GM15510 (cell line): ENCODE results near the gene NPLOC4.

ENCODE experiments used
- POLR2A ChIP-seq: IDR thresholded peaks from 3 replicates; pipeline ENCODE4 v1.6.1; 2011; ENCODE audit warnings: borderline replicate concordance; ENCODE audit not compliant: insufficient read length; ENCODE audit errors: extremely low read depth

NPLOC4 gene

DNA sequence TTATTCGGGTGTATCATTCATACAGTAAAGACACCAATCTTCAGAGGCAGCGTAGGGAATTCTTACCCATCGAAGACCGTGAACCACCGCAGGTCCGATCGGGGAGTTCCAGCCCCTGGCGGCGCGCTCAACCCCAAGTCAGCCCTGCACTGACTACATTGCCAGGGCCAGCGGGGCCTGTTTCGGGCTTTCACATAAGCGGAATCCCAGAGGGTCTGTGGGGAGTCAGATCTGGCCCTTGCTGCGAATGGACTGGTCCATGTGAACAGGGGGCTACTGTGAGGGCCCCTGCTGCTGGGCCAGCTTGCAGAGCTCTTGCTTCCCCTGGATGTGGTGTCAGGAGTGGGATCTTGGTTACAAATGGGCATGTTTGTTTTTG, 11.8 kb upstream of the NPLOC4 start:
- no peak for TF ChIP-seq POLR2A

DNA sequence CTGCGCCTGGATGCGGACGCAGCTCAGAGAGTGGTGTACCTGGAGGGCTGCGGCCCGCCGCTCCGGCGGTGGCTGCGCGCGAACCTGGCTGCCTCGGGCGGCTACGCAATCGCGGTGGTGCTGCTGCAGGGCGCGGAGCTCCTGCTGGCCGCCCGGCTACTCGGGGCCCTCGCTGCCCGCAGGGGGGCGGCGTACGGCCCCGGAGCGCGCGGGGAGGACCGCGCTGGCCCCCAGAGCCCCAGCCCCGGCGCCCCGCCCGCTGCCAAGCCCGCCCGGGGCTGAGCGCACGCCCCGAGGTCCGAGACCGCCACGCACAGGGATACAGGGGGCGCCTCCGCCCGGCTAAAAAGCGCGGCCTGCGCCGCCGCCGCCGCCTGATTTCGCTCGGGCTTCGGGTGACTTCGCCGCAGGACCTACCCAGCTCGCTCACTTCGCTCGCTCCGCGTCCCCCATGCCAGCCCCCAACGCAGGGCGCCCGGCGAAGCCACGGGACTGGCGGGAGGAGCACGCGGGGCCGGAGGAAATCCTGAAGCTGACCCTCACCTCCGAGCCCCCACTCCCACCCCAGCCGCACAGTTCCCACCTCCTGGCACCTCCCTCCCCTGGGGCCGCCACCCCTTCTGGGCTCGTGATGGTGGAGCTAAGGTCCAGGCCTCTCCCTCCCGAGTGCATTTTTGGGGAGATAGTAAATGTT, 11.2 kb upstream of the NPLOC4 start:
- no peak for TF ChIP-seq POLR2A

GRCh38 chr17:81647640-81648012, 10.7 kb upstream of the NPLOC4 start:
- TF ChIP-seq POLR2A = no peak

GRCh38 chr17:81646869-81647600, 10.1 kb upstream of the NPLOC4 start:
- no peak for TF ChIP-seq POLR2A

DNA sequence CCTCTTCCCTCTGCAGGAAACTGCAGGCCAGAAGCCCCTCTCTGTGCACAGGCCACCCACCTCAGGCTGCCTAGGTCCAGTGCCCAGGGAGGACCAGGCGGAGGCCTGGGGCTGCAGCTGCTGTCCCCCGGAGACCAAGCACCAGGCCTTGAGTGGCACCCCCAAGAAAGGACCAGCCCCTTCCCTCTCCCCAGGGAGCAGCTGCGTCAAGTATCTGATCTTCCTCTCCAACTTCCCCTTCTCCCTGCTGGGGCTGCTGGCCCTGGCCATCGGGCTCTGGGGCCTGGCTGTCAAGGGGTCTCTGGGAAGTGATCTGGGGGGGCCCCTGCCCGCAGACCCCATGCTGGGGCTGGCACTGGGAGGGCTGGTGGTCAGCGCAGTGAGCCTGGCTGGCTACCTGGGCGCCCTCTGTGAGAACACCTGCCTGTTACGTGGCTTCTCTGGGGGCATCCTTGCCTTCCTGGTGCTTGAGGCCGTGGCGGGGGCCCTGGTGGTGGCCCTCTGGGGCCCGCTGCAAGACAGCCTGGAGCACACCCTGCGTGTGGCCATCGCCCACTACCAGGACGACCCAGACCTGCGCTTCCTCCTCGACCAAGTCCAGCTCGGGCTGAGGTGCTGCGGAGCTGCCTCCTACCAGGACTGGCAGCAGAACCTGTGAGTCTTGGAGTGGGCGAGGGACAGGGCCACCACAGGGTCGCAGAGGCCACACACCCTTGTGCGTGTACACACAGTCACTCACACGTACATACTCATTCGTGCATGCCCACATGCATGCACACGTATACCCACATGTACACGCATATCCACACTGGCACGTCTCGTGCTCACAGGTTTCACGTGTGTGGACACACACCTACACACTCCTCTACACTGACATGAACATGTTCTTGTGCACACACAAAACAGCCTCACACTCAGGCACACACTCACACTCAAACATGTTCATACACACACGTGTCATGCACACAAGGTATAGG, 8.4 kb upstream of the NPLOC4 start:
- no peak for TF ChIP-seq POLR2A

- no peak for TF ChIP-seq POLR2A
Measured at GRCh38 chr17:81644496-81644895, 7.6 kb upstream of the NPLOC4 start.

DNA sequence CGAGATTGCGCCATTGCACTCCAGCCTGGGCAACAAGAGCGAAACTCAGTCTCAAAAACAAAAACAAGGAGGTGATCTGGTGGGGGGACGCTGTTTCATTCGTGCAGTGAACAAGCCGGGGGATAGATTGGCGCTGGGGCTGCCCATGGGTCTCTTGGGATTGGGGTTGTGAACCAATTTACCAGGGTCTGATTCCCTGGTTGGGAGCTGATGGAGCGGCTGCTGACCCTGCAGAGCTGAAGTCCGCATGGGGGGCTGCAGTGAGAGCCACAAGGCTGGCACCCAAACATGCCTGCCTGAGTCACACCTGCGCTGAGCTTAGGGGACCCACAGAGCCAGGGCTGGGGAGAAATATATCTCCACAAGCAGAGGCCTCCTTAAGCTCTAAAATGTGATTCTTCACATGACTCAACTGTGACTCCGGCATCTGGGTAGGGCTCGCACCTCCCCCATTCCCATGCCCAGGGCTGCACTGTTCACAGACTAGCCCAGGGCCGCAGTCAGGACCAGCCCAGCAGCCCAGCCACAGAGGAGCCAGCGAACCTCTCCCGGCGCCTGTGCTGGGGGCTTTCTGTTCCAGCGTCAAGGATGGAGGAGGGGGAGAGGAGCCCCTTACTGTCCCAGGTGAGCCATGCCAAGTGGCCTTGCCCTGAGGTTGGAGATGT, 5.0 kb upstream of the NPLOC4 start:
- no peak for TF ChIP-seq POLR2A

- no peak for TF ChIP-seq POLR2A
Measured at GRCh38 chr17:81640011-81640410, 3.1 kb upstream of the NPLOC4 start.

- no peak for TF ChIP-seq POLR2A
Measured at GRCh38 chr17:81638683-81639082, 1.8 kb upstream of the NPLOC4 start.

GRCh38 chr17:81635973-81636504, 873 bp downstream of the NPLOC4 start:
- no peak for TF ChIP-seq POLR2A

DNA sequence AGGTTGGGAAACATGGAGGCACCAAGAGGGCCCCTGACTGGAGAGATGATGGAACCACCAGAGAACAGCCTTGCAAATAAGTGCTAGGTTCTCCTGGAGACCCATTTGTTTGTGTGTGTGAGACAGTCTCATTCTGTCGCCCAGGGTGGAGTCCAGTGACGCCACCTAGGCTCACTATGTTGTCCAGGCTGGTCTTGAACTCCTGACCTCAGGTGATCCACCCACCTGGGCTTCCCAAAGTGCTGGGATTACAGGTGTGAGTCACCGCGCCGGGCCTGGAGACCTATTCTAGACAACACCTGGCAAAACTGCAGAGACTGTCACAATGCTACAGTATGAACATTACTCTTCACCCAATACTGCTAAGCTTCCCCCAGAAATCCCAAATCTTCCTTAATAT, 1.5 kb downstream of the NPLOC4 start:
- no peak for TF ChIP-seq POLR2A

DNA sequence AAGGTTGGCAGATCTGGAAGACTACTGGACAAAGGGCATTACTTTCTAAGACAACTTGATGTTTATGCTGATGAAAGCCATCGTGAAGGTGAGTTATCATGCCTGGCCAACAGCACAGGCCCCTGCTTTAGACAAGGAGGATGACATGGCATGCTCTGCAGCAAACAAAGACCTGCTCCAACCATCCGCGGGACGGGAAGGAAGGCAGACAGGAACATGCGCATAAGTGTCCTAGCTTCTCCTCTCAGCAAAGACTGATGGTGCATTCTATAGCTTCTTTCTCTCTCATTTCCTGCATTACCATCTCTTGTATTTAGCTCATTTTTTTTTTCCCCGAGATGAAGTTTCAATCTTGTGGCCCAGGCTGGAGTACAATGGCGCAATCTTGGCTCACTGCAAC, 5.4 kb downstream of the NPLOC4 start:
- no peak for TF ChIP-seq POLR2A

GRCh38 chr17:81630274-81630673, 6.6 kb downstream of the NPLOC4 start:
- no peak for TF ChIP-seq POLR2A

DNA sequence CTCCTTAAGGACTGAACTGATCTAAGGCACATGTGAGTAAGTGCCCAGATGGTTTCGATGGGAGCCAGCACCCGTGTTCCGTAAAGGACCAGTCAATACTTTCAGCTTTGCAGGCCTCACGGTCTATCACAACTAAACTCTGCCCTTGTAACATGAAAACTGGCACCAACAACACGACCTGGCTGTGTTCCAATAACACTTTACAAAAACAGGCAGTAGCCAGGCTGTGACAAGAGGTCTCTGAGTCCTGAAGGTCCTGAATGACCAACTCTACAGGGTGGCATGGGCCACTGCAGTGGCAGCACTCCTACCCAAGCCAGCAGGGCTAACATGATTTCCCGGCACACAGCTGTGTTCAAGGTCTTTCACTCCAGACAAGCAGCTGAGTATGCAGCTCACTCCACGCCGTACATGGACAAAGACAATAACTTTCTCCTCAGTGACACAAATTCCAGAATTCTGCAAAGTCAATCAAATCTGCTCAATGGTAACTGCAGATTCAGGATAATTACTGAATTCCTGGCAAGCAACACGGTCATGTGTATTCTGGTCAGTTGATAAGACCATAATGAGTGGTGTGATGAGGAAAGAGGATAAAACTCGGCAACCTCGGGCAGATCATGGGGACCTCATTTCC, 15.3 kb downstream of the NPLOC4 start:
- TF ChIP-seq POLR2A = no peak
